NCI-H146 treated with DMSO at 0.1 percent for 48 hours (cell line): ENCODE data around the gene CTBP2.
"Not testable (repeated sequence)": the region's sequence is repeated elsewhere in the genome, so short reads cannot be mapped to it uniquely, and the experiment has no call there.

ENCODE experiments used
- DNase-seq: peaks from one replicate; lab custom pipeline; 2025; ENCODE audit not compliant: unreplicated experiment; lab: John Stamatoyannopoulos, UW

Gene CTBP2

DNA sequence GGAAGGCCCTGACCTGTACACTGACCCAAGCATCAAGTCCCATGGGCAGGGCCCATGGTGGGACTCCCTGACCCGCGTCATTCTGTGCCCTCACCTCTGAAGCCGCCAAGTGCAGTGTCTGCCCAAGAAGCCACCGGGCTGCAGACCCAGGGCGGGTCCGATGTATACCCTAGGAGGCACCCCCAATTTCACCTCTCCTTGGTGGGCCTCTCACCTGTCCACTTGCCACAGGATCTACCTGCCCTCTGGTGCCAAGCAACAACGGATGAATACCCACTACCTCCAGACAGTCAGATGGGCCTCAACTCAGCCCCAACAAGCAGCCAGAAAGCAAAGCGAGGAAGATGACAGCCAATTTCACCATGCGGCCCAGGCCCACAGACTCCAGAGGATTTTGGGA, 92.6 kb downstream of the CTBP2 start:
- DNase-seq: no peak

- DNase-seq: no peak
These were observed 93.5 kb downstream of the CTBP2 start for GRCh38 chr10:125066764-125067450.

GRCh38 chr10:125064681-125065492, 95.5 kb downstream of the CTBP2 start:
- no peak for DNase-seq

- no peak for DNase-seq
These were observed 97.0 kb downstream of the CTBP2 start for GRCh38 chr10:125063256-125063925.

DNA sequence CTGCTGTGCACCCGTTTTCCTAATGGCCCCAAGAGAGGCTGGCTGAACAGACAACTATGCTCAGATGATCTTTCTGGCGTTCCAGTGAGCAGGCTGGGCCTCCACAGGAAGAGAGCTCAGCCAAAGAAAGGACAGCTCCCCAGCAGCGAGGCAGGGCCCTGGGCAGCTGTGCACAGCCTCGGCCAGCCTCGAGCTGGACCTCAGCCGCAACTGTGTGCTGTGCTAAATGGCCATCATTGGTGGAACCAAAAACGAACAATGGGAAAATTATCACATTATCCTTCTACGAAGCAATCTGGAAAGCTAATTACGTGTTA, 97.5 kb downstream of the CTBP2 start:
- no peak for DNase-seq

DNA sequence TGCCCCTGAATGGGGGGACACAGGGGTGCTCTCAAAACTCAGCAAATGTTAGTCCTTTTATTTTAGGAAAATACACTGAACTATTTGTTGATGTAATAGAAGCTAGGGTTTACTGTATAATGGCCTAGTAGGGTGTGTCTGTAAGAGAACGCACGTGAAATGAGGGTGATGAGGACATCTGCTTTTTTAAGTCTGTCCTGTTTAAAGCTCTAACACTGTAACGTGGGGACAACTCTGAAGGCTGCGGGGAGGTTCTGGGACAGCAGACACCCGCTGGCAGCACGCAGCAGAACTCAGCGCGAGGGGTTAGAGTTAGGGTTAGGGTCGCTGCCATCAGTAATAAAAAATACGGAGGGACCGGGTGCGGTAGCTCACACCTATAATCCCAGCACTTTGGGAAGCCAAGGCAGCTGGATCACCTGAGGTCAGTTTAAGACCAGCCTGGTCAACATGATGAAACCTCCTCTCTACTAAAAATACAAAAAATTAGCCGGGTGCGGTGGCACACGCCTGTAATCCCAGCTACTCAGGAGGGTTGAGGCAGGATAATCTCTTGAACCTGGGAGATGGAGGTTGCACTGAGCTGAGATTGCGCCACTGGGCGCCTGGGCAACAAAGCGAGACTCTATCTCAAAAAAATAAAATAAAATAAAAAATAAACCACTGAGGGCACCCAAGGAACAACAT, 98.0 kb downstream of the CTBP2 start:
- no peak for DNase-seq

- no peak for DNase-seq
These were observed 98.7 kb downstream of the CTBP2 start for GRCh38 chr10:125061557-125062226.

DNA sequence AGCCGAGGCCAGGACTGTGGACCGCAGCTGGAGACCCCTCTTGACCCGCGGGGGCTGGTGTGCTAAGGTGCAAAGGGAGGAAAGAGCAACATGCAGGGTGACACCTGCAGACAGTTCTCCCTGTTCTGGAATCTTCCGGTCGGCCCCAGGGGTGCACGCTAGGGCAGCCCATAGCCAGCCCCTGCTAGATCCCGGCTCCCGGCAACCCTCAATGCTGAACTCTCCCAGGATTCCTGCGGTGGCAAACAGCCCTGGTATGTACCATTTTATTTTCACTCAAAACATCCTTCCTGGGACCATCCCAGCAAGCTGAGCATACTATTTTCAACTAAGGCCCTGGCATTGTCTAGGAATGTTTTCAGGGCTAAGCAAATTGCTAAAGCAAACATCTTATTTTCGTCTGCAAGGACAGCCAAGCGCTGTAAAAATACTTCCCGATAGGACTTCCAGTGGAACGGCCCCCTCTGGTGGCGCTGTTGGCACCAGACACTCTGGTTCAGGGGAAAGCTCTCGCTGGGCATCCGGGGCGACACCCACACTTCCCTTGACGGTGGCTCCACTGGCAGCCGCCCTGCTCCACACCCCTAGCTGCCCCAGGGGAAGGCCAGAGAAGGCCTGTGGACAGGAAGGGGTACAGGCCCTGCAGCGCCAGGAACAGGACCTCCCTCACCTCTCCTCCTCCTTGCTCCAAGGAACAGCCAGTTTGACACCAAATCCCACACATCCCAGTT, 99.4 kb downstream of the CTBP2 start:
- no peak for DNase-seq

DNA sequence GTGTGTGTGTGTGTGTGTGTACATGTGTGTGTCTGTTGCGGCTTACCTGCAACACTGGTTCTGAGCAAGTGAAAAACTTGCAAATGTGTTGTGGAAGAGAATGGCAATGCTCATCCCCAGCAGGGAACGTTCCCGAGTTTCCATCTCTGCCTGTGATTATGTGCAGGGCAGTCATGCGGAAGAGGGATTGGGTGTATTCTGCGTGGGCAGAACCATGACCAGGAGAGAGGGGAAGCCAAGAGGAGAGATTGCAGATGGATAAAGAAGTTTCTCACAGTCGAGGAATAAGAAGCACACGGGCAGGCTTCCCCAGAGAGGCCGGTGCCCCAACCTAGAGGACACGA, 99.9 kb downstream of the CTBP2 start:
- DNase-seq: no peak

DNA sequence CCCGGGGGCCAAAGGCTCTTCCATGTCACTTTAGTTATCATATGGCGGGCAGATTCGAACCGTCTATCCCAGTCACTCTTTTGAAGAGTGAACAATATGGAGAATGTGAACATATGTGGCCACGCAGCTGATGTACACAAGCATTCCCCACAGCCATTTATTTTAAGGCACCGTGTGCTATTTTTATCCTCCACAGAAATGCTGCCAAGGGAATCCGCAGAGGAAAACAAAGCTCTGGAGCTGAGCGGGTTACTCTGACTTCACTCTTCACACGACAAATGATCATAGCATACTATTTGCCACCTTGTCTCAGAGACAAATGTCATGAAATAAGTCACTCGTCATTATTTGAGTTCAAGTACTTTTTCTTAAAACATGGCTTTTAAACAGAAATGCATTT, 100.3 kb downstream of the CTBP2 start:
- no peak for DNase-seq

DNA sequence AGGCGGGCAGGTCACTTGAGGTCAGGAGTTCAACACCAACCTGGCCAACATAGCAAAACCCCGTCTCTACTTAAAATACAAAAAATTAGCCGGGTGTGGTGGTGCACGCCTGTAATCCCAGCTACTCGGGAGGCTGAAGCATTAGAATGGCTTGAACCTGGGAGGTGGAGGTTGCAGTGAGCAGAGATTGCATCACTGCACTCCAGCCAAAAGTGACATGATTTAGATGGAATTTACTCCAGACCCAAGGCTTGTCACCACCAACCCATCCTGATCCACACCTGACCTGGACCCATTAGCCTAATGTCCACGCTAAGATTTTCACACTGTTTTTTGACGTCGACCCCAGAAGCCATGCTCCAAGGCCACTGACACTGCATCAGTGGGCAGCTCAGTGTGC, 101.0 kb downstream of the CTBP2 start:
- DNase-seq: not testable (repeated sequence)

DNA sequence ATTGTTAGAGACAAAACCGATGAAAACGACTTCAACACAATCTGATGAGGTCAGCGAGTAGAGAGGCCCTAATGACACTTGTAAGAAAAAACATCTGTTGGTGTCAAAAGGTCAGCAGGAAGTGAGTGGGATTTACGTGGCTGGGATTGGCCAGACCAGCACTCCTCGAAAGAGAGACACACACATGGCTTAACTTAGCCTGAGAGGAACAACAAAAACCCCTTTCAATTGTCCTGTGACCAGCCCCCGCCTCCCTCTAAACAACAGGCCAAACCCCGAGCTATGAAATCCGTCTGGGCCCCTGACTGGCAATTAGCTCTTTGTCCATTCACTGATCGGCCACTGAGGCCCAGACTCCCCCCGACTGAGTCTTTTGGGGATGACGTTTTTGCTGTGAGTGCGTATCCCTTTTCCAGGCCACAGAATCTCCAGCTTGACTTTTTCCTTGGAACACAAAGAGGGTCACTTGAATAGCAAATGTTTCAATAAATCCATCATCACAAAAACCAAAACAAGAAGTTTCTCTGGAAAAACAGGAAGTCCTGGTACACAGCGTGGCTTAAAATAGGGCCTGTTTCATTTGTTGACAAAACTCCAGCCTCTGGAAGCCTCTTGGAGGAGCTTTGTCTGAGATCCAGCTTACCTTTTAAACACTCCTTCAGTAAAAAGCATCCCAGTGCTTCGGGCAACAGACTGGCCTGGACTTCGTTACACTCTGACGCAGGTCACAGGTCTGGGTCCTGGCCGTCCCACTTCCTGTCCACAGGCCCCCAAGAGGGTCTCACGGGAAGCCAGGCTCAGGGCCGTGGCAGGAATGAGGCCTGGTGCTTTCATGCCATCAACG, 103.0 kb downstream of the CTBP2 start:
- DNase-seq: no peak

- DNase-seq: no peak
These were observed 103.9 kb downstream of the CTBP2 start for GRCh38 chr10:125056161-125057132.

- DNase-seq: no peak
These were observed 104.9 kb downstream of the CTBP2 start for GRCh38 chr10:125055446-125055845.

- DNase-seq: no peak
These were observed 105.6 kb downstream of the CTBP2 start for GRCh38 chr10:125054669-125055268.

- DNase-seq: no peak
These were observed 106.1 kb downstream of the CTBP2 start for GRCh38 chr10:125054216-125054615.

- no peak for DNase-seq
These were observed 108.2 kb downstream of the CTBP2 start for GRCh38 chr10:125052146-125052545.

DNA sequence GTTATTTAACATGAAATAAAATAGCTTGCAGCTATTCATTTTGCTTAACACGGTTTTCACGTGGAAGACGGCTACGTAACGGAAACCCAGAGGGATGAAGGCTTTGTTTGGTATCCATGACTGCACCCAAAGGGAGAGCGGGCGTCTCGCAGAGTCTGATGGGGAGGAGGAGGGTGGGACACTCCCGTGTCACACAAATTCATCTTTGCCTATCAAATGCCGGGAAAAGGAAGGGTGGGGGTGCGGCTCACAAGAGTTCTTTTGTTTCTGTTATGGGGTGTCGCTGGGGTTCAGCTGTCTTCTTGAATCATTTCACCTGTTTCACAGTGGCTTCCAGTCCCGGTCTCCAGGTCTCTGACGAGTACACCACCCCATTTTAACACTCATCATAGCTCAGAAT, 110.0 kb downstream of the CTBP2 start:
- no peak for DNase-seq
